ENCODE measurements around the gene RAB11FIP4. TPM values are rescaled to one million over a fixed set of nuclear protein-coding genes. Genes with fewer than 3 reads are reported as not detected.

Gene RAB11FIP4
- total RNA-seq, 4 donors from 2014 or later = 41.0 to 173 (median 53.7) TPM

GRCh38 chr17:31585280-31585630 is 193.8 kb downstream of the RAB11FIP4 start:
- in situ Hi-C loops (cut with MboI; ENCODE audit: low pct_ligation_motif_present in 1 of 4, low pct_unique_long_range_greater_than_20kb in 1 of 4, low sequenced_read_pairs in 3 of 4) = no loop called here

GRCh38 chr17:31586946-31587345 is 195.5 kb downstream of the RAB11FIP4 start:
- Histone ChIP-seq H3K9me3 (no peaks in the 10 kb centered on the region), H3K4me1 (peaks cover 0 to 11% (median 5%) of the 10 kb centered on the region in 4 donors), H3K27me3 (no peaks in the 10 kb centered on the region), H3K36me3 (no peaks in the 10 kb centered on the region), H3K27ac (no peak overlapping the region), H3K4me3 (no peak overlapping the region)
- intact Hi-C loops (cut with DNase I; ENCODE audit: low total_unique reads) = no loop called here
- in situ Hi-C loops (cut with MboI; ENCODE audit: low pct_ligation_motif_present in 1 of 4, low pct_unique_long_range_greater_than_20kb in 1 of 4, low sequenced_read_pairs in 3 of 4) = no loop called here
- no peak for DNase-seq
- WGBS, 2 donors (ENCODE audit: low coverage in 1 of 2) = 50 to 66% methylated on average over 3 to 5 of the region's 5 CpGs
- TF ChIP-seq EP300 (IDR thresholded peaks at IDR 0.05; ENCODE audit: low read depth) (no peak), CTCF (IDR thresholded peaks at IDR 0.05) (no peak), POLR2AphosphoS5 (IDR thresholded peaks at IDR 0.05) (no peak), POLR2A (IDR thresholded peaks at IDR 0.05) (no peak)

More at GRCh38 chr17:31585280-31585630, 193.8 kb downstream of the RAB11FIP4 start:
- Histone ChIP-seq H3K4me1 (peaks cover 10 to 28% (median 20%) of the 10 kb centered on the region in 4 donors), H3K9me3 (no peaks in the 10 kb centered on the region), H3K36me3 (no peaks in the 10 kb centered on the region), H3K4me3 (no peak overlapping the region), H3K27ac (no peak overlapping the region), H3K27me3 (no peaks in the 10 kb centered on the region)
- 73% methylated on average over 6 of the region's 6 CpGs; no CpG with 5 or more reads in 1 of the 2 donors for WGBS, 2 donors (ENCODE audit: low coverage in 1 of 2)
- no peak for TF ChIP-seq POLR2AphosphoS5 (IDR thresholded peaks at IDR 0.05)
- no peak for TF ChIP-seq CTCF (IDR thresholded peaks at IDR 0.05)
- no peak for TF ChIP-seq POLR2A (IDR thresholded peaks at IDR 0.05)
- TF ChIP-seq EP300 (IDR thresholded peaks at IDR 0.05; ENCODE audit: low read depth) = no peak
- DNase-seq = no peak
- intact Hi-C loops (cut with DNase I; ENCODE audit: low total_unique reads) = no loop called here

- Histone ChIP-seq H3K4me3 (no peak overlapping the region), H3K9me3 (no peaks in the 10 kb centered on the region), H3K36me3 (no peaks in the 10 kb centered on the region), H3K4me1 (peaks cover 0 to 6% (median 3%) of the 10 kb centered on the region in 4 donors), H3K27me3 (no peaks in the 10 kb centered on the region), H3K27ac (no peak overlapping the region)
- no peak for DNase-seq
- 86 to 90% methylated on average over 2 to 4 of the region's 4 CpGs for WGBS, 2 donors (ENCODE audit: low coverage in 1 of 2)
- intact Hi-C loops (cut with DNase I; ENCODE audit: low total_unique reads) (no loop called here), in situ Hi-C loops (cut with MboI; ENCODE audit: low pct_ligation_motif_present in 1 of 4, low pct_unique_long_range_greater_than_20kb in 1 of 4, low sequenced_read_pairs in 3 of 4) (no loop called here)
- TF ChIP-seq POLR2AphosphoS5 (IDR thresholded peaks at IDR 0.05) (no peak), POLR2A (IDR thresholded peaks at IDR 0.05) (no peak), CTCF (IDR thresholded peaks at IDR 0.05) (no peak), EP300 (IDR thresholded peaks at IDR 0.05; ENCODE audit: low read depth) (no peak)
Observed at GRCh38 chr17:31587462-31587861, 196.0 kb downstream of the RAB11FIP4 start.

Small RNA genes within 50 kb of the gene (small RNA-seq; reads per million reads assigned to genes)
- gene MIR193A (2.1 to 5.8 (median 3.7) reads per million in 4 donors), gene MIR4725 (0 reads per million in 4 donors), gene RN7SL45P (0 reads per million in 4 donors), gene RN7SL79P (0 reads per million in 4 donors), gene RNU6ATAC7P (0 reads per million in 4 donors)

Other genes with a start within 250 kb of the RAB11FIP4 start
- not detected for gene OMG, start 94.4 kb upstream of the RAB11FIP4 start, total RNA-seq
- gene EVI2B, start 77.6 kb upstream of the RAB11FIP4 start, total RNA-seq = 10 to 100 TPM in 1 of 4 donors, 1 to 10 TPM in 3; 1.4 to 21.0 (median 5.6) TPM
- gene EVI2A, start 70.1 kb upstream of the RAB11FIP4 start, total RNA-seq = 1 to 10 TPM in 3 of 4 donors, not detected in 1; 3.7 to 9.4 (median 7.5) TPM

All from transverse colon (tissue), 4 donors.